ENCODE data around the gene SYCP2.

DNA sequence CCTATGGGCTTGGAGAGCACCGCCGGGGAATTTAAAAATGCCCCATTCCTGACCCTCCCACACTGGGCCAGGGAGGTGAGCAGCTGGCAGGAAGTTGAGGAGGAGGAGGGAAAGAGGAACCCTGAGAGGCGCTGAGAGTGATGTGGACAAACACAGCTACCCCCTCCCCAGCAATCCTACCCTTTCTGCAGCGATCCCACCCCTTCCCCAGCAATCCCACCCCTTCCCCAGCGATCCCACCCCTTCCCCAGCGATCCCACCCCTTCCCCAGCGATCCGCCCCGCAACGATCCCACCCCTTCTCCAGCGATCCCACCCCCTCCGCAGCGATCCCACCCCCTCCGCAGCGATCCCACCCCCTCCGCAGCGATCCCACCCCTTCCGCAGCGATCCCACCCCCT, 111.6 kb downstream of the SYCP2 start:
- TF ChIP-seq, protein P1, sequence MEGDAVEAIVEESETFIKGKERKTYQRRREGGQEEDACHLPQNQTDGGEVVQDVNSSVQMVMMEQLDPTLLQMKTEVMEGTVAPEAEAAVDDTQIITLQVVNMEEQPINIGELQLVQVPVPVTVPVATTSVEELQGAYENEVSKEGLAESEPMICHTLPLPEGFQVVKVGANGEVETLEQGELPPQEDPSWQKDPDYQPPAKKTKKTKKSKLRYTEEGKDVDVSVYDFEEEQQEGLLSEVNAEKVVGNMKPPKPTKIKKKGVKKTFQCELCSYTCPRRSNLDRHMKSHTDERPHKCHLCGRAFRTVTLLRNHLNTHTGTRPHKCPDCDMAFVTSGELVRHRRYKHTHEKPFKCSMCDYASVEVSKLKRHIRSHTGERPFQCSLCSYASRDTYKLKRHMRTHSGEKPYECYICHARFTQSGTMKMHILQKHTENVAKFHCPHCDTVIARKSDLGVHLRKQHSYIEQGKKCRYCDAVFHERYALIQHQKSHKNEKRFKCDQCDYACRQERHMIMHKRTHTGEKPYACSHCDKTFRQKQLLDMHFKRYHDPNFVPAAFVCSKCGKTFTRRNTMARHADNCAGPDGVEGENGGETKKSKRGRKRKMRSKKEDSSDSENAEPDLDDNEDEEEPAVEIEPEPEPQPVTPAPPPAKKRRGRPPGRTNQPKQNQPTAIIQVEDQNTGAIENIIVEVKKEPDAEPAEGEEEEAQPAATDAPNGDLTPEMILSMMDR (IDR thresholded peaks at IDR 0.05) = no peak
- TF ChIP-seq ZFX (IDR thresholded peaks at IDR 0.05; ENCODE audit: borderline replicate concordance) = no peak

Data from 22Rv1 (cell line).